GM21717 (cell line): ENCODE results near the gene PHLPP1.
"Not testable (repeated sequence)": the region's sequence is repeated elsewhere in the genome, so short reads cannot be mapped to it uniquely, and the experiment has no call there.

Source experiments
- ATAC-seq: cut with Tn5 transposase; IDR thresholded peaks from one replicate; pipeline ENCODE4 v1.9.1; 2021; ENCODE audit warnings: mild to moderate bottlenecking, moderate library complexity; ENCODE audit not compliant: unreplicated experiment

Gene PHLPP1

GRCh38 chr18:62740650-62741049 is 25.3 kb downstream of the PHLPP1 start:
- ATAC-seq, result not testable (repeated sequence)

GRCh38 chr18:62741118-62741566 is 25.8 kb downstream of the PHLPP1 start:
- no peak for ATAC-seq

GRCh38 chr18:62741584-62741983 is 26.2 kb downstream of the PHLPP1 start:
- no peak for ATAC-seq

GRCh38 chr18:62744076-62744968 is 29.0 kb downstream of the PHLPP1 start:
- peak; percentile 72 for ATAC-seq

- ATAC-seq, result no peak
These were observed 29.9 kb downstream of the PHLPP1 start for GRCh38 chr18:62745089-62745751.

- ATAC-seq, result no peak
These were observed 34.0 kb downstream of the PHLPP1 start for GRCh38 chr18:62749389-62749788.

GRCh38 chr18:62751341-62751821 is 36.0 kb downstream of the PHLPP1 start:
- ATAC-seq, result no peak

GRCh38 chr18:62751977-62752376 is 36.6 kb downstream of the PHLPP1 start:
- no peak for ATAC-seq

GRCh38 chr18:62754026-62754425 is 38.7 kb downstream of the PHLPP1 start:
- no peak for ATAC-seq

GRCh38 chr18:62755454-62755853 is 40.1 kb downstream of the PHLPP1 start:
- ATAC-seq, result no peak

GRCh38 chr18:62755946-62756345 is 40.6 kb downstream of the PHLPP1 start:
- no peak for ATAC-seq

GRCh38 chr18:62757399-62758010 is 42.2 kb downstream of the PHLPP1 start:
- no peak for ATAC-seq

GRCh38 chr18:62758591-62758990 is 43.2 kb downstream of the PHLPP1 start:
- no peak for ATAC-seq

GRCh38 chr18:62759704-62760402 is 44.5 kb downstream of the PHLPP1 start:
- no peak for ATAC-seq

- no peak for ATAC-seq
These were observed 45.0 kb downstream of the PHLPP1 start for GRCh38 chr18:62760403-62760734.

GRCh38 chr18:62763101-62763521 is 47.8 kb downstream of the PHLPP1 start:
- no peak for ATAC-seq

GRCh38 chr18:62766266-62766665 is 50.9 kb downstream of the PHLPP1 start:
- ATAC-seq, result no peak

- ATAC-seq, result no peak
These were observed 52.0 kb downstream of the PHLPP1 start for GRCh38 chr18:62767321-62767720.

- no peak for ATAC-seq
These were observed 52.7 kb downstream of the PHLPP1 start for GRCh38 chr18:62767836-62768557.

- no peak for ATAC-seq
These were observed 53.2 kb downstream of the PHLPP1 start for GRCh38 chr18:62768558-62768943.
